Measurements from ENCODE around the gene TAF9B.
"Not testable (repeated sequence)": the region's sequence is repeated elsewhere in the genome, so short reads cannot be mapped to it uniquely, and the experiment has no call there.

GRCh38 chrX:78157846-78158245 is 18.4 kb upstream of the TAF9B start:
- not testable (repeated sequence) for TF ChIP-seq CTCF (conservative IDR thresholded peaks at IDR 0.05 in 1 of 2, IDR thresholded peaks at IDR 0.05 in 1 of 2; ENCODE audit: extremely low read depth in 1 of 2, insufficient read depth in 1 of 2, low read depth in 1 of 2, low read length in 2 of 2); EZH2 (IDR thresholded peaks at IDR 0.05; ENCODE audit: borderline replicate concordance, low read length)

Measured in mammary epithelial cell (primary cell).